HG03175 (cell line): ENCODE data around the gene DLEC1.
"Not testable (repeated sequence)": the region's sequence is repeated elsewhere in the genome, so short reads cannot be mapped to it uniquely, and the experiment has no call there.

Experiments
- ATAC-seq: cut with Tn5 transposase; IDR thresholded peaks from one replicate; pipeline ENCODE4 v1.9.1; 2021; ENCODE audit warnings: mild to moderate bottlenecking, moderate library complexity; ENCODE audit not compliant: unreplicated experiment

DLEC1 gene

GRCh38 chr3:38119821-38120692 lies 81.0 kb downstream of the DLEC1 start:
- ATAC-seq: no peak

GRCh38 chr3:38120693-38121450 lies 81.9 kb downstream of the DLEC1 start:
- no peak for ATAC-seq

GRCh38 chr3:38121451-38121831 lies 82.4 kb downstream of the DLEC1 start:
- no peak for ATAC-seq

- no peak for ATAC-seq
Measured at GRCh38 chr3:38121832-38122461, 82.9 kb downstream of the DLEC1 start.

- no peak for ATAC-seq
Measured at GRCh38 chr3:38122712-38123290, 83.8 kb downstream of the DLEC1 start.

- ATAC-seq: no peak
Measured at GRCh38 chr3:38124324-38125122, 85.5 kb downstream of the DLEC1 start.

GRCh38 chr3:38125305-38126120 lies 86.5 kb downstream of the DLEC1 start:
- ATAC-seq: no peak

GRCh38 chr3:38126121-38126892 lies 87.3 kb downstream of the DLEC1 start:
- no peak for ATAC-seq

- ATAC-seq: no peak
Measured at GRCh38 chr3:38127611-38128302, 88.7 kb downstream of the DLEC1 start.

- no peak for ATAC-seq
Measured at GRCh38 chr3:38128303-38128655, 89.3 kb downstream of the DLEC1 start.

GRCh38 chr3:38129058-38129457 lies 90.0 kb downstream of the DLEC1 start:
- no peak for ATAC-seq

- no peak for ATAC-seq
Measured at GRCh38 chr3:38130631-38131065, 91.6 kb downstream of the DLEC1 start.

GRCh38 chr3:38131621-38132369 lies 92.8 kb downstream of the DLEC1 start:
- ATAC-seq: no peak

- no peak for ATAC-seq
Measured at GRCh38 chr3:38133209-38133556, 94.2 kb downstream of the DLEC1 start.

GRCh38 chr3:38133557-38134405 lies 94.8 kb downstream of the DLEC1 start:
- no peak for ATAC-seq

GRCh38 chr3:38134517-38135143 lies 95.6 kb downstream of the DLEC1 start:
- ATAC-seq: not testable (repeated sequence)
